PC-3 (cell line): ENCODE data around the gene NDUFAF3. TPM values are rescaled to one million over a fixed set of nuclear protein-coding genes. Genes with fewer than 3 reads are reported as not detected.

Experiments
- ATAC-seq: fragments of 200-7000 bp; cut with Tn5 transposase; 2 replicates; pipeline ENCODE4 v1.9.1; 2020; ENCODE audit warnings: mild to moderate bottlenecking, moderate library complexity
- BruUV-seq: library from RNA; stranded (reverse); fragments of 400-500 nt; replicated peaks from 2 replicates; lab custom pipeline; 2021; lab: Mats Ljungman, UMichigan
- CTCF ChIA-PET: fragments of 300-600 bp; sonication (Branson Sonifier 250); formaldehyde crosslinking; loops from one replicate; lab custom pipeline; 2022; ENCODE audit warnings: antibody characterized with exemption; lab: Charles Lee
- POLR2A ChIA-PET: fragments of 300-600 bp; sonication (Branson Sonifier 250); formaldehyde crosslinking; loops from one replicate; lab custom pipeline; 2022; ENCODE audit warnings: antibody characterized with exemption; ENCODE audit not compliant: unreplicated experiment; lab: Charles Lee
- DNase-seq: peaks from one replicate; pipeline ENCODE4 v3.0.0-alpha.2; 2015
- H2AFZ ChIP-seq: fragments of 300-600 bp; sonication (generic); 2 replicates; pipeline ENCODE4 v1.6.0; 2016; ENCODE audit warnings: antibody characterized with exemption, low read length
- H3F3A ChIP-seq: fragments of 300-600 bp; sonication (generic); one replicate; pipeline ENCODE4 v1.6.0; 2017; ENCODE audit warnings: antibody characterized with exemption, low read length, control low read depth, mild to moderate bottlenecking; ENCODE audit not compliant: unreplicated experiment
- H3K27ac ChIP-seq: fragments of 300-600 bp; sonication (generic); 2 replicates; pipeline ENCODE4 v1.5.1; 2016; ENCODE audit warnings: mild to moderate bottlenecking, low read length
- H3K27me3 ChIP-seq: fragments of 300-600 bp; sonication (generic); 2 replicates; pipeline ENCODE4 v1.6.1; 2016; ENCODE audit warnings: low read length, mixed read lengths
- H3K36me3 ChIP-seq: fragments of 300-600 bp; sonication (generic); 2 replicates; pipeline ENCODE4 v1.6.1; 2016; ENCODE audit warnings: low read depth, mixed run types, low read length, mixed read lengths
- H3K4me1 ChIP-seq: fragments of 300-600 bp; sonication (generic); 2 replicates; pipeline ENCODE4 v1.5.1; 2016; ENCODE audit warnings: low read length; ENCODE audit not compliant: insufficient read depth
- H3K4me2 ChIP-seq: fragments of 300-600 bp; sonication (generic); 2 replicates; pipeline ENCODE4 v1.6.0; 2016; ENCODE audit warnings: low read length
- H3K4me3 ChIP-seq: fragments of 300-600 bp; sonication (generic); 2 replicates; pipeline ENCODE4 v1.5.1; 2016; ENCODE audit warnings: mild to moderate bottlenecking, low read length, mixed read lengths
- H3K79me2 ChIP-seq: fragments of 300-600 bp; sonication (generic); 2 replicates; pipeline ENCODE4 v1.6.1; 2017; ENCODE audit warnings: low read length, mixed read lengths
- H3K9ac ChIP-seq: fragments of 300-600 bp; sonication (generic); 2 replicates; pipeline ENCODE4 v1.6.0; 2016; ENCODE audit warnings: mild to moderate bottlenecking, low read length
- H3K9me2 ChIP-seq: fragments of 300-600 bp; sonication (generic); replicated peaks from 2 replicates; pipeline ENCODE4 v1.6.1; 2016; ENCODE audit warnings: mixed run types, low read length, mixed read lengths
- H3K9me3 ChIP-seq: fragments of 300-600 bp; sonication (generic); 2 replicates; pipeline ENCODE4 v1.6.1; 2016; ENCODE audit warnings: low read length, mixed read lengths
- H4K20me1 ChIP-seq: fragments of 300-600 bp; sonication (generic); 2 replicates; pipeline ENCODE4 v1.6.1; 2016; ENCODE audit warnings: low read length, mixed read lengths
- CTCF ChIP-seq: fragments of 300-600 bp; sonication (generic); conservative IDR thresholded peaks from 2 replicates; pipeline ENCODE4 v1.5.1; 2017; ENCODE audit warnings: antibody characterized with exemption, low read depth, mild to moderate bottlenecking, low read length
- EZH2 ChIP-seq: fragments of 300-600 bp; sonication (generic); IDR thresholded peaks from one replicate; pipeline ENCODE4 v1.6.1; 2017; ENCODE audit warnings: antibody characterized with exemption, mild to moderate bottlenecking, low read length; ENCODE audit not compliant: unreplicated experiment
- EZH2phosphoT487 ChIP-seq: fragments of 300-600 bp; sonication (generic); IDR thresholded peaks from 2 replicates; pipeline ENCODE4 v1.6.1; 2018; ENCODE audit warnings: mild to moderate bottlenecking, antibody characterized with exemption, low read length, borderline replicate concordance
- intact Hi-C: fragments of 100-400 bp; cut with micrococcal nuclease; formaldehyde crosslinking; loops from 2 replicates; pipeline ENCODE4 v1.9.0; 2023
- total RNA-seq: library from RNA; depleted of rRNA; stranded (reverse); fragments of >200 nt; gene quantifications from 2 replicates; pipeline ENCODE4 v1.2.3, GENCODE V29; 2014

The NDUFAF3 gene
- total RNA-seq, 1 experiment from 2014 or later = 211 TPM

GRCh38 chr3:49035281-49035680 lies 13.4 kb downstream of the NDUFAF3 start:
- H4K20me1 ChIP-seq = 0 out of 2 replicates have a peak, but pooled peaks cover 4% of the 10 kb centered on the region
- H3K9ac ChIP-seq = no peak overlapping the region
- ChIA-PET POLR2A (no interaction called here), CTCF (no interaction called here)
- H3K36me3 ChIP-seq = peaks cover 42% of the 10 kb centered on the region
- ATAC-seq (no peak), DNase-seq (no peak)
- H2AFZ ChIP-seq = no peak overlapping the region
- no peak for TF ChIP-seq EZH2
- no peak for TF ChIP-seq EZH2phosphoT487
- no peak for TF ChIP-seq CTCF
- H3K9me3 ChIP-seq = no peaks in the 10 kb centered on the region
- H3K79me2 ChIP-seq = no peaks in the 10 kb centered on the region
- no peaks in the 10 kb centered on the region for H3K9me2 ChIP-seq
- H3K4me3 ChIP-seq = no peak overlapping the region
- H3F3A ChIP-seq = peaks cover 2% of the 10 kb centered on the region
- H3K27me3 ChIP-seq = no peaks in the 10 kb centered on the region
- H3K27ac ChIP-seq = no peak overlapping the region
- no TSS peak for BruUV-seq
- intact Hi-C loops = no loop called here
- peaks cover 7% of the 10 kb centered on the region; the same call in 1 of the 2 replicates for H3K4me1 ChIP-seq
- H3K4me2 ChIP-seq = no peak overlapping the region

GRCh38 chr3:49053543-49053942 lies 31.6 kb downstream of the NDUFAF3 start:
- no peak overlapping the region for H3K9ac ChIP-seq
- H3K4me2 ChIP-seq = no peak overlapping the region
- DNase-seq = no peak
- H3K9me3 ChIP-seq = no peaks in the 10 kb centered on the region
- no TSS peak for BruUV-seq
- TF ChIP-seq CTCF = no peak
- TF ChIP-seq EZH2 = no peak
- no peak for TF ChIP-seq EZH2phosphoT487
- intact Hi-C loops = no loop called here
- H3K9me2 ChIP-seq = no peaks in the 10 kb centered on the region
- H3F3A ChIP-seq = no peaks in the 10 kb centered on the region
- ChIA-PET POLR2A (no interaction called here), CTCF (no interaction called here)
- H4K20me1 ChIP-seq = no peaks in the 10 kb centered on the region
- H3K36me3 ChIP-seq = peaks cover 48% of the 10 kb centered on the region
- H3K27me3 ChIP-seq = no peaks in the 10 kb centered on the region
- no peak for ATAC-seq
- no peak overlapping the region for H3K4me3 ChIP-seq
- no peaks in the 10 kb centered on the region for H3K4me1 ChIP-seq
- H2AFZ ChIP-seq = no peak overlapping the region
- no peak overlapping the region for H3K27ac ChIP-seq
- H3K79me2 ChIP-seq = peaks cover 20% of the 10 kb centered on the region

- H3K9me2 ChIP-seq = no peaks in the 10 kb centered on the region
- POLR2A ChIA-PET = no interaction called here
- no peak overlapping the region for H2AFZ ChIP-seq
- no peaks in the 10 kb centered on the region for H3F3A ChIP-seq
- peaks cover 48% of the 10 kb centered on the region for H3K36me3 ChIP-seq
- H3K4me3 ChIP-seq = no peak overlapping the region
- CTCF ChIA-PET = no interaction called here
- no peak for ATAC-seq
- H3K4me2 ChIP-seq = no peak overlapping the region
- H3K9ac ChIP-seq = no peak overlapping the region
- no peaks in the 10 kb centered on the region for H4K20me1 ChIP-seq
- intact Hi-C loops = no loop called here
- H3K4me1 ChIP-seq = no peaks in the 10 kb centered on the region
- BruUV-seq = no TSS peak
- H3K27ac ChIP-seq = no peak overlapping the region
- H3K9me3 ChIP-seq = no peaks in the 10 kb centered on the region
- no peaks in the 10 kb centered on the region for H3K27me3 ChIP-seq
- no peak for DNase-seq
- peaks cover 20% of the 10 kb centered on the region for H3K79me2 ChIP-seq
- no peak for TF ChIP-seq EZH2
- no peak for TF ChIP-seq EZH2phosphoT487
- TF ChIP-seq CTCF = no peak
Observed at GRCh38 chr3:49054344-49054862, 32.5 kb downstream of the NDUFAF3 start.
